HEK293T (cell line): ENCODE measurements around the gene PRKCA.

Source experiments
- ARNT ChIP-seq: fragments of 450-650 bp; IDR thresholded peaks from 2 replicates; pipeline ENCODE4 v1.6.1; 2017; ENCODE audit warnings: mild to moderate bottlenecking
- BHLHE40 ChIP-seq: fragments of 450-650 bp; IDR thresholded peaks from 2 replicates; pipeline ENCODE4 v1.6.1; 2016; ENCODE audit warnings: mild to moderate bottlenecking, moderate library complexity, borderline replicate concordance
- ELF4 ChIP-seq: fragments of 450-650 bp; IDR thresholded peaks from 2 replicates; pipeline ENCODE4 v1.6.1; 2017; ENCODE audit warnings: antibody characterized with exemption
- FOXA1 ChIP-seq: fragments of 450-650 bp; IDR thresholded peaks from 2 replicates; pipeline ENCODE4 v1.6.1; 2016; ENCODE audit warnings: mild to moderate bottlenecking
- FOXM1 ChIP-seq: fragments of 450-650 bp; IDR thresholded peaks from 2 replicates; pipeline ENCODE4 v1.6.1; 2017; ENCODE audit warnings: mild to moderate bottlenecking, borderline replicate concordance
- HDGF ChIP-seq: fragments of 450-650 bp; IDR thresholded peaks from 2 replicates; pipeline ENCODE4 v1.6.1; 2017; ENCODE audit warnings: antibody characterized with exemption, borderline replicate concordance
- L3MBTL2 ChIP-seq: fragments of 450-650 bp; conservative IDR thresholded peaks from 2 replicates; pipeline ENCODE4 v1.6.1; 2016; ENCODE audit warnings: mild to moderate bottlenecking
- LEF1 ChIP-seq: fragments of 450-650 bp; IDR thresholded peaks from 2 replicates; pipeline ENCODE4 v1.6.1; 2017; ENCODE audit warnings: mild to moderate bottlenecking, borderline replicate concordance
- NFRKB ChIP-seq: fragments of 450-650 bp; IDR thresholded peaks from 2 replicates; pipeline ENCODE4 v1.6.1; 2016; ENCODE audit warnings: mild to moderate bottlenecking, moderate library complexity
- PKNOX1 ChIP-seq: fragments of 450-650 bp; IDR thresholded peaks from 2 replicates; pipeline ENCODE4 v1.6.1; 2016
- SP1 ChIP-seq: fragments of 450-650 bp; IDR thresholded peaks from 2 replicates; pipeline ENCODE4 v1.6.1; 2017
- TARDBP ChIP-seq: fragments of 450-650 bp; IDR thresholded peaks from 2 replicates; pipeline ENCODE4 v1.6.1; 2016

DNA sequence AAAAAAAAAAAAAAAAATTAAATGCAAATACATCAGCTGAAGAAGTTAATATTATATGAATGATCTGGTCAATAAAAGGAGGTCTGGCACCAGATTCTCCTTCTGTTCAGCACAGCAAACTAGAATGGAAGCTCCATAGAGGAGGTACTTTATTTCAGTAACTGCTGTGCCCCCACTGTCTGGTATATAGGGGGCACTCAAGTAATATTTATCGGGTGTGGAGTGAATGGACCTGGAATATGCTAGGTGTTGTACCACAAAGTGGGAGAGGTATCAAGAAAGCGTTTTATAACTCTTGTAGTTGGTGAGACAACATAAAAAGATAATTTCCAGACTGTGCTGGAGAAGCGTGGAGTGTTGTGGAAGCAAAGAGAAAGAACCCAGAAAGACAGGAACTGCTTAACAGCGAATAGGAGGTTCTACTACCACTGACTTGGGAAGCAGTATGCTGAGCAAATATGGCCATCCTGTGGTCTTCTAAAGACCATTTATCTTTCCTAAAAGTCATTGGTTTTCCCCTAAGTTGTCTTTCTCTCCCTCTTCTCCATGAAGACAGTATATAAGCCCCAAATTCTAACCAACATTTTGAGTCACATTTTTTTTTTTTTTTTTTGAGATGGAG lies 12.2 kb upstream of the PRKCA start:
- TF ChIP-seq PKNOX1 (no peak), NFRKB (no peak), FOXA1 (no peak), FOXM1 (no peak), TARDBP (no peak), ELF4 (no peak), LEF1 (no peak), HDGF (no peak), BHLHE40 (no peak), L3MBTL2 (no peak), SP1 (no peak), ARNT (no peak)
